Lower lobe of right lung (tissue), 2 donors: ENCODE measurements around the gene SORCS2. TPM values are rescaled to one million over a fixed set of nuclear protein-coding genes. Genes with fewer than 3 reads are reported as not detected.

Experiments
- ATAC-seq, 2 donors: fragments of 200-7000 bp; cut with Tn5 transposase; one replicate each; pipeline ENCODE4 v1.9.1; 2020 to 2022; ENCODE audit warnings: mild to moderate bottlenecking in 2 of 2, moderate library complexity in 2 of 2
- DNase-seq: peaks from one replicate; pipeline ENCODE4 v3.0.0-alpha.2; 2020
- H3K27ac ChIP-seq: fragments of 200-600 bp; one replicate; pipeline ENCODE4 v1.8.0; 2022
- H3K27me3 ChIP-seq: fragments of 200-600 bp; one replicate; pipeline ENCODE4 v1.8.0; 2022; ENCODE audit warnings: low read depth
- H3K36me3 ChIP-seq: fragments of 200-600 bp; one replicate; pipeline ENCODE4 v1.8.0; 2022; ENCODE audit warnings: mild to moderate bottlenecking
- H3K4me1 ChIP-seq: fragments of 200-600 bp; one replicate; pipeline ENCODE4 v1.8.0; 2022
- H3K4me3 ChIP-seq: fragments of 200-600 bp; one replicate; pipeline ENCODE4 v1.8.0; 2022; ENCODE audit warnings: mild to moderate bottlenecking
- H3K9me3 ChIP-seq: fragments of 200-600 bp; one replicate; pipeline ENCODE4 v1.8.0; 2022
- intact Hi-C: fragments of 100-400 bp; cut with DNase I; formaldehyde crosslinking; loops from one replicate; pipeline ENCODE4 v1.11.0; 2022
- total RNA-seq: library from RNA; stranded (reverse); fragmentation: NEBNext Ultra II Directional; extraction: Animal tissue kit (Norgen Biotek cat#: 25700); gene quantifications from one replicate; pipeline ENCODE4 v1.2.1, GENCODE V29; 2021
- TF ChIP-seq, protein P1 (sequence below): fragments of 200-600 bp; IDR thresholded peaks from one replicate; pipeline ENCODE4 v1.8.0; 2022; ENCODE audit warnings: antibody characterized with exemption, mild to moderate bottlenecking
- donor health status: DM: no; HTN: yes; CAD: no; lungs with severe emphysema.

The SORCS2 gene
- total RNA-seq, 1 donor from 2014 or later: 5.8 TPM

DNA sequence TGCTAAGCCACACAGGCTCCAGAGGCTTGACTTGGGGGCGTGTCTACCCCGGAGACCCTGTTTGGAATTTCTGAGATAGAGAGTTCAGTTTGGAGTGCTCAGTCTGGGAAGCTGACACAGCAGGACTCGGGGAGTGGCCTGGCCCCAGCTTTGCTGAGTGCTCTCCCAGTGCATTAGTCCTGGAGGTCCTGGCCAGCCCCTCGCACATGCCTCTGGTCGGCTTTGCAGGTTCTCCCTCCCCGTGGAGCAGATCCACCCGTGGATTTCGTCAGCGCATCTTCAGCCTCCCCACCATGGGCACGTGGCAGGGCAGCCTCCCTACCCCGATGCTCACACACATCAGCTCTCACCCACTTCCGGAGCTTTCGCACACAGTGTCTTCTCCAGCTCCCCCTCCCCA lies 177.2 kb downstream of the SORCS2 start:
- H3K36me3 ChIP-seq: no peaks in the 10 kb centered on the region
- H3K27me3 ChIP-seq: peaks cover 10% of the 10 kb centered on the region
- TF ChIP-seq, protein P1, sequence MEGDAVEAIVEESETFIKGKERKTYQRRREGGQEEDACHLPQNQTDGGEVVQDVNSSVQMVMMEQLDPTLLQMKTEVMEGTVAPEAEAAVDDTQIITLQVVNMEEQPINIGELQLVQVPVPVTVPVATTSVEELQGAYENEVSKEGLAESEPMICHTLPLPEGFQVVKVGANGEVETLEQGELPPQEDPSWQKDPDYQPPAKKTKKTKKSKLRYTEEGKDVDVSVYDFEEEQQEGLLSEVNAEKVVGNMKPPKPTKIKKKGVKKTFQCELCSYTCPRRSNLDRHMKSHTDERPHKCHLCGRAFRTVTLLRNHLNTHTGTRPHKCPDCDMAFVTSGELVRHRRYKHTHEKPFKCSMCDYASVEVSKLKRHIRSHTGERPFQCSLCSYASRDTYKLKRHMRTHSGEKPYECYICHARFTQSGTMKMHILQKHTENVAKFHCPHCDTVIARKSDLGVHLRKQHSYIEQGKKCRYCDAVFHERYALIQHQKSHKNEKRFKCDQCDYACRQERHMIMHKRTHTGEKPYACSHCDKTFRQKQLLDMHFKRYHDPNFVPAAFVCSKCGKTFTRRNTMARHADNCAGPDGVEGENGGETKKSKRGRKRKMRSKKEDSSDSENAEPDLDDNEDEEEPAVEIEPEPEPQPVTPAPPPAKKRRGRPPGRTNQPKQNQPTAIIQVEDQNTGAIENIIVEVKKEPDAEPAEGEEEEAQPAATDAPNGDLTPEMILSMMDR: no peak
- ATAC-seq (no peak), DNase-seq (no peak)
- no peaks in the 10 kb centered on the region for H3K9me3 ChIP-seq
- intact Hi-C loops: no loop called here
- no peak overlapping the region for H3K4me3 ChIP-seq
- H3K27ac ChIP-seq: no peak overlapping the region
- peaks cover 11% of the 10 kb centered on the region for H3K4me1 ChIP-seq

DNA sequence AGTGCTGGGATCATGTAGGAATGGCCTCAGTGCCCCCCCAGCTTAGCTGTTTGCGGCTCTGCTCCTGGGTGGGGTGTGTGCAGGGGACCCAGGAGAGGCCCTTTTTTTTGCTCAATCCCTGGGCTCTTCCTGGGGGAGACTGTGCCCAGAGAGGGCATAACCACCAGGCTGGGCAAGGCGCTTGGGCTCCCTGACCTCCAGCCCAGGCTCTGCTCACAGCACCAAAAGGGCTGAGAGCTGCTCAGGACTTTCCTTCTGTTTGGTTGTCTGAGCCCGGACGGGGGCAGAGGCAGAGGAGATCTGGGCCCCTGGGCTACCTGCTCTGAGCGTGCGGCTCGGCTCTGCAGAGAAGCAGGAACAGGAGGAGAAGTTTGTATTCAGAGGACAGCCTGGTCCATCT lies 177.7 kb downstream of the SORCS2 start:
- TF ChIP-seq, protein P1: no peak
- no peaks in the 10 kb centered on the region for H3K36me3 ChIP-seq
- H3K4me3 ChIP-seq: no peak overlapping the region
- no peaks in the 10 kb centered on the region for H3K9me3 ChIP-seq
- no peak overlapping the region for H3K27ac ChIP-seq
- peaks cover 11% of the 10 kb centered on the region for H3K4me1 ChIP-seq
- peaks cover 10% of the 10 kb centered on the region for H3K27me3 ChIP-seq
- ATAC-seq (no peak), DNase-seq (no peak)
- intact Hi-C loops: no loop called here

DNA sequence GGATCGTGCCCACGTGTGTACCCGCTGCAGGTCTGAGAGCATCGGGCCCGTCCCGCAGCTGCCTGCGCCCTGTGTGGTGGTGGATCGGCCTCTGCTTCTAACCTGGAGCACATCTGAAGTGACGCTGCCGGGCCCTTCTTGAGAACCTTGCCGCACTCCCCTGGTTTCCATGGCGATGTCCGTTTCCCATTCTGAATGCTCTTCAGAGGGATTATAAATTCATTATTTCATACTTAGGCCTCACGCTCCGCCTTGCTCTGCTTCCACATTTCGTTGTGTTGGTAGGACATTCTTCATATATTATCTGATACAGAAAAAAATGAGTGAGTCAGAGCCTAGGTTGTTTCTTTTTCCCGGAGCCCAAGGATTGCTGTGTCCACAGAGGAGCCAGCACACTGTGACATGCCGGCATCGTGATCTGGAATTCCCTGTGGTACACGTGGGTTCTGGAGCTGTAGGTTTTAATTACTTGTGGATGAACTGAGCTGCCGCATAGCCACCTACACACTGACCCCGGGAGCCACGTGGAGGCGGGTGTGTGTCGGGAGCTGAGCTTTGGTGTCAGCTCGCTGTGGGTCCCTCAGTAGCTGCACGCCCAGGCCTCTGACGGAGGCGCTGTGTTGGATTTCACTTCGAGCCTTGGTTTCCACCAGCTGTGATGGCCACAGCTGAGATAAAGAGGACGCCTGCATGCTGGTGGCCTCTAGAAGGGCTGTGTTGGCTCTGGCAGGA lies 179.0 kb downstream of the SORCS2 start:
- Histone ChIP-seq H3K9me3 (no peaks in the 10 kb centered on the region), H3K4me3 (no peak overlapping the region), H3K27ac (no peak overlapping the region), H3K27me3 (peaks cover 10% of the 10 kb centered on the region), H3K4me1 (no peaks in the 10 kb centered on the region), H3K36me3 (no peaks in the 10 kb centered on the region)
- no peak for ATAC-seq
- TF ChIP-seq, protein P1: no peak
- DNase-seq: no peak
- intact Hi-C loops: no loop called here

GRCh38 chr4:7372673-7373072 lies 180.3 kb downstream of the SORCS2 start:
- Histone ChIP-seq H3K27ac (no peak overlapping the region), H3K4me3 (no peak overlapping the region), H3K27me3 (peaks cover 9% of the 10 kb centered on the region), H3K36me3 (no peaks in the 10 kb centered on the region), H3K9me3 (no peaks in the 10 kb centered on the region), H3K4me1 (no peaks in the 10 kb centered on the region)
- DNase-seq (no peak), ATAC-seq (no peak)
- TF ChIP-seq, protein P1: no peak
- intact Hi-C loops: no loop called here

DNA sequence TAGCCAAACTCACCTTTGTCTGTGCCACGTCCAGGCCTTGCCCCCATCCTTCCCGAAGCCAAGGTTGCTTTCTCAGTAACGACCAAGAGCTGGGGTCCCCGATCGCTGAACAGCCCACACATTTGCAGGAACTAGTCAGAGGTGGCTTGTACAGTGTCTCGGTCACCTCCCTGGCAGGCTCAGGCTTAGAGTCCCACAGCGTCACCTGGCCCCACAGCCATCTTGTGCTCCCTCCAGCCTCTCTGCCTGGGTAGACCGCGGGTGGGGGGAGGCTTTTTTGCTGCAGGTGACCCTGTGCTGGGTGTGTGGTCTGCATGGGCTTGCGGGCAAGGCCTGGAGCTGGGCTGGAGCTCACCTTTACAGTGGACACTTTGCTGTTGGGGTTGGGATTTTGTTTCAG lies 182.2 kb downstream of the SORCS2 start:
- DNase-seq: no peak
- TF ChIP-seq, protein P1: no peak
- H3K4me1 ChIP-seq: no peaks in the 10 kb centered on the region
- no peak overlapping the region for H3K27ac ChIP-seq
- H3K27me3 ChIP-seq: peaks cover under 1% of the 10 kb centered on the region
- H3K4me3 ChIP-seq: no peak overlapping the region
- H3K9me3 ChIP-seq: no peaks in the 10 kb centered on the region
- no peak for ATAC-seq
- H3K36me3 ChIP-seq: no peaks in the 10 kb centered on the region
- intact Hi-C loops: no loop called here
